ENCODE data around the gene DPH1.

DPH1 gene

GRCh38 chr17:2060681-2061440 is 30.9 kb downstream of the DPH1 start:
- DNase-seq (ENCODE audit: insufficient read length, low spot score) (no peak), FAIRE-seq (no peak)
- no peak for TF ChIP-seq CTCF (IDR thresholded peaks at IDR 0.05; ENCODE audit: insufficient read depth, missing control alignments)

- TF ChIP-seq CTCF (IDR thresholded peaks at IDR 0.05; ENCODE audit: insufficient read depth, missing control alignments): no peak
- FAIRE-seq (no peak), DNase-seq (ENCODE audit: insufficient read length, low spot score) (no peak)
Measured at GRCh38 chr17:2061441-2061958, 31.5 kb downstream of the DPH1 start.

- FAIRE-seq (no peak), DNase-seq (ENCODE audit: insufficient read length, low spot score) (no peak)
- no peak for TF ChIP-seq CTCF (IDR thresholded peaks at IDR 0.05; ENCODE audit: insufficient read depth, missing control alignments)
Measured at GRCh38 chr17:2062571-2063183, 32.7 kb downstream of the DPH1 start.

- no peak for TF ChIP-seq CTCF (IDR thresholded peaks at IDR 0.05; ENCODE audit: insufficient read depth, missing control alignments)
- DNase-seq (ENCODE audit: insufficient read length, low spot score): no peak
- FAIRE-seq: no peak
Measured at GRCh38 chr17:2063261-2064146, 33.6 kb downstream of the DPH1 start.

- FAIRE-seq (no peak), DNase-seq (ENCODE audit: insufficient read length, low spot score) (no peak)
- no peak for TF ChIP-seq CTCF (IDR thresholded peaks at IDR 0.05; ENCODE audit: insufficient read depth, missing control alignments)
Measured at GRCh38 chr17:2064147-2064489, 34.2 kb downstream of the DPH1 start.

DNA sequence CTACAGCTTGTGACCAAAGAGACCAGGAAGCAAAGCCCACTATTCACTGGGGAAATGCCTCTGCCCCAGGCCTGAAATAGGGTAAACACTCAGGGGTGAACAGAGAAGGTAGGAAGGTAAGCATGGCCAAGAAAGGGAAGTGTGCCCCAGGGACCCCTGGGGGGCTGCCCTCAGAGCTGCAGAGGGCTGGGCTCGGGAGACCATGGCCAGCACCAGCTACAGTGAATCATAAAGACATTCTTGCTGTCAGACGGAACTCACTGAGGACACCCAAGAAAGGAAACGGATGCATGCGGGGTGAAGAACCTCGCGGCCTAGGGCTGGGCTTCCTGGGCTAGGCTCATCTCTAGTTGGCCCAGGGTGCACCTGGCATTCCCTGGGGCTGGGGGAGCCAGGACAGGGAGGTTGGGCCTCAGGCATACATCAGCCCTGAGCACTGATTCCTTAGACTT is 34.6 kb downstream of the DPH1 start:
- DNase-seq (ENCODE audit: insufficient read length, low spot score) (no peak), FAIRE-seq (no peak)
- TF ChIP-seq CTCF (IDR thresholded peaks at IDR 0.05; ENCODE audit: insufficient read depth, missing control alignments): no peak
